HCT116 (cell line): Measurements from ENCODE around the gene CATSPERZ. TPM values are rescaled to one million over a fixed set of nuclear protein-coding genes. Genes with fewer than 3 reads are reported as not detected.

Experiments used
- ATAC-seq: fragments of 200-7000 bp; cut with Tn5 transposase; 2 replicates; pipeline ENCODE4 v1.9.1; 2020; ENCODE audit warnings: mild to moderate bottlenecking, moderate library complexity
- BruUV-seq: library from RNA; stranded (reverse); fragments of 400-500 nt; replicated peaks from 2 replicates; lab custom pipeline; 2021; lab: Mats Ljungman, UMichigan
- CTCF ChIA-PET: fragments of 300-600 bp; sonication (Branson Sonifier 250); formaldehyde crosslinking; loops from one replicate; lab custom pipeline; 2021; ENCODE audit warnings: antibody characterized with exemption; lab: Charles Lee
- POLR2A ChIA-PET: fragments of 300-600, 350-600 bp; sonication (Branson Sonifier 250); formaldehyde crosslinking; loops from one replicate; lab custom pipeline; 2021; ENCODE audit warnings: antibody characterized with exemption; lab: Charles Lee
- RAD21 ChIA-PET, 2 experiments: fragments of 300-600 bp; sonication (Branson Sonifier 250); formaldehyde crosslinking; loops; one replicate each; lab custom pipeline; 2023; ENCODE audit warnings: low total read pairs in 2 of 2; ENCODE audit not compliant: uncharacterized antibody in 2 of 2, unreplicated experiment in 2 of 2, low non-redundant PET in 1 of 2; lab: Charles Lee
- DNase-seq: peaks from one replicate; pipeline ENCODE4 v3.0.0-alpha.2; 2010; ENCODE audit warnings: low read depth, low spot score
- H2AFZ ChIP-seq: fragments of 200-600 bp; shearing (Covaris generic), sonication (generic); 2 replicates; pipeline ENCODE4 v1.6.1; 2017; ENCODE audit warnings: low read depth, mixed run types, mixed read lengths, antibody characterized with exemption, low read length; ENCODE audit not compliant: poor library complexity, severe bottlenecking
- H3K27ac ChIP-seq: 2 replicates; pipeline ENCODE4 v1.5.1; 2012; ENCODE audit warnings: low read depth, low read length
- H3K27me3 ChIP-seq: fragments of 200-600 bp; sonication (generic); 2 replicates; pipeline ENCODE4 v1.6.1; 2016; ENCODE audit warnings: mixed run types, low read length, mixed read lengths; ENCODE audit not compliant: insufficient read depth
- H3K36me3 ChIP-seq, 2 experiments: fragments of 200-500 bp in 1 of 2; fragments of 200-600 bp in 1 of 2; sonication (Bioruptor generic) in 1 of 2; sonication (generic) in 1 of 2; 2 replicates each; pipeline versions ENCODE4 v1.5.1 to v1.6.1; 2014 to 2016; ENCODE audit warnings: low read length in 2 of 2, inconsistent platforms in 1 of 2, mixed read lengths in 1 of 2, mixed run types in 1 of 2; ENCODE audit not compliant: insufficient read depth in 2 of 2, control insufficient read depth in 1 of 2
- H3K4me1 ChIP-seq, 2 experiments: fragments of 200-600 bp in 1 of 2; sonication (generic) in 1 of 2; 2 replicates each; pipeline versions ENCODE4 v1.5.1 to v1.6.1; 2012 to 2017; ENCODE audit warnings: low read length in 2 of 2, inconsistent platforms in 1 of 2, mild to moderate bottlenecking in 1 of 2, mixed read lengths in 1 of 2, mixed run types in 1 of 2, moderate library complexity in 1 of 2; ENCODE audit not compliant: insufficient read depth in 2 of 2, control insufficient read depth in 1 of 2
- H3K4me2 ChIP-seq: fragments of 200-600 bp; sonication (generic); 2 replicates; pipeline ENCODE4 v1.6.1; 2017; ENCODE audit warnings: mixed run types, low read length, mixed read lengths
- H3K4me3 ChIP-seq, 2 experiments: fragments of 200-600 bp in 1 of 2; sonication (generic) in 1 of 2; replicated peaks in 1 of 2; 2 replicates each; pipeline ENCODE4 v1.5.1; 2011 to 2016; ENCODE audit warnings: low read length in 2 of 2, control low read depth in 1 of 2, low read depth in 1 of 2, mild to moderate bottlenecking in 1 of 2, mixed read lengths in 1 of 2, mixed run types in 1 of 2
- H3K79me2 ChIP-seq: fragments of 200-600 bp; sonication (generic); 2 replicates; pipeline ENCODE4 v1.6.1; 2017; ENCODE audit warnings: mild to moderate bottlenecking, mixed run types, low read length, moderate library complexity, mixed read lengths; ENCODE audit not compliant: insufficient read depth
- H3K9ac ChIP-seq: fragments of 200-600 bp; sonication (generic); 2 replicates; pipeline ENCODE4 v1.6.1; 2016; ENCODE audit warnings: low read length, mixed read lengths
- H3K9me2 ChIP-seq: fragments of 200-600 bp; sonication (generic), shearing (Covaris generic); 2 replicates; pipeline ENCODE4 v1.6.1; 2017; ENCODE audit warnings: mixed run types, mild to moderate bottlenecking, moderate library complexity; ENCODE audit not compliant: insufficient read depth
- H3K9me3 ChIP-seq, 2 experiments: fragments of 200-500 bp in 1 of 2; fragments of 200-600 bp in 1 of 2; sonication (Bioruptor generic) in 1 of 2; sonication (generic) in 1 of 2; 2 replicates each; pipeline ENCODE4 v1.6.1; 2014 to 2017; ENCODE audit warnings: low read length in 2 of 2, mixed read lengths in 2 of 2, inconsistent platforms in 1 of 2, low read depth in 1 of 2, mild to moderate bottlenecking in 1 of 2, mixed run types in 1 of 2, moderate library complexity in 1 of 2; ENCODE audit not compliant: control insufficient read depth in 1 of 2, insufficient read depth in 1 of 2
- H4K20me1 ChIP-seq: fragments of 200-600 bp; sonication (generic), shearing (Covaris generic); 2 replicates; pipeline ENCODE4 v1.6.1; 2017; ENCODE audit warnings: mixed run types, mild to moderate bottlenecking, moderate library complexity; ENCODE audit not compliant: insufficient read depth
- ATF3 ChIP-seq: IDR thresholded peaks from 2 replicates; pipeline ENCODE4 v1.6.1; 2012
- CBX3 ChIP-seq: IDR thresholded peaks from 2 replicates; pipeline ENCODE4 v1.6.1; 2012; ENCODE audit warnings: low read depth
- CEBPB ChIP-seq: IDR thresholded peaks from 2 replicates; pipeline ENCODE4 v1.6.1; 2012; ENCODE audit warnings: low read depth
- CTCF ChIP-seq, 3 experiments: fragments of 200-600 bp in 1 of 3; sonication (generic) in 1 of 3; IDR thresholded peaks in 2 of 3; conservative IDR thresholded peaks in 1 of 3; 2 replicates each; pipeline ENCODE4 v1.5.1; 2012 to 2017; ENCODE audit warnings: low read depth in 2 of 3, low read length in 2 of 3, antibody characterized with exemption in 1 of 3, borderline replicate concordance in 1 of 3, control low read depth in 1 of 3, mild to moderate bottlenecking in 1 of 3, mixed read lengths in 1 of 3, mixed run types in 1 of 3, moderate library complexity in 1 of 3; ENCODE audit not compliant: insufficient read depth in 1 of 3
- EGR1 ChIP-seq: IDR thresholded peaks from 2 replicates; pipeline ENCODE4 v1.6.1; 2012; ENCODE audit warnings: low read depth
- ELF1 ChIP-seq: IDR thresholded peaks from 2 replicates; pipeline ENCODE4 v1.6.1; 2012; ENCODE audit warnings: low read depth, borderline replicate concordance
- JUND ChIP-seq: IDR thresholded peaks from 2 replicates; pipeline ENCODE4 v1.6.1; 2012
- MAX ChIP-seq: IDR thresholded peaks from 2 replicates; pipeline ENCODE4 v1.6.1; 2012
- POLR2A ChIP-seq: IDR thresholded peaks from 2 replicates; pipeline ENCODE4 v1.7.0; 2011; ENCODE audit warnings: borderline replicate concordance; ENCODE audit not compliant: insufficient read depth, insufficient read length; ENCODE audit errors: extremely low read depth
- RAD21 ChIP-seq: IDR thresholded peaks from 2 replicates; pipeline ENCODE4 v1.6.1; 2012; ENCODE audit warnings: low read depth, mild to moderate bottlenecking
- REST ChIP-seq: IDR thresholded peaks from 2 replicates; pipeline ENCODE4 v1.6.1; 2012; ENCODE audit warnings: low read depth
- SIN3A ChIP-seq: IDR thresholded peaks from 2 replicates; pipeline ENCODE4 v1.6.1; 2012; ENCODE audit warnings: low read depth
- SP1 ChIP-seq: IDR thresholded peaks from 2 replicates; pipeline ENCODE4 v1.6.1; 2012; ENCODE audit warnings: low read depth
- TCF7L2 ChIP-seq: IDR thresholded peaks from 2 replicates; pipeline ENCODE4 v1.7.0; 2011; ENCODE audit warnings: borderline replicate concordance, inconsistent platforms; ENCODE audit not compliant: insufficient read depth, insufficient read length; ENCODE audit errors: extremely low read depth
- YY1 ChIP-seq: IDR thresholded peaks from 2 replicates; pipeline ENCODE4 v1.6.1; 2011; ENCODE audit warnings: low read length, low read depth, moderate library complexity, mild to moderate bottlenecking; ENCODE audit not compliant: insufficient replicate concordance; ENCODE audit errors: extremely low read depth
- ZBTB33 ChIP-seq: IDR thresholded peaks from 2 replicates; pipeline ENCODE4 v1.6.1; 2011; ENCODE audit warnings: mild to moderate bottlenecking, low read length, moderate library complexity; ENCODE audit not compliant: insufficient replicate concordance; ENCODE audit errors: extremely low read depth
- intact Hi-C: fragments of 100-400 bp; cut with micrococcal nuclease; formaldehyde crosslinking; loops from 2 replicates; pipeline ENCODE4 v1.10.0; 2022
- total RNA-seq: library from RNA; stranded (reverse); gene quantifications from one replicate; pipeline ENCODE4 v1.2.1, GENCODE V29; 2021; ENCODE audit not compliant: unreplicated experiment

CATSPERZ gene
- total RNA-seq, 1 experiment from 2014 or later = 1.7 TPM

GRCh38 chr11:64339754-64340408 is 39.7 kb downstream of the CATSPERZ start, which contains the start of gene CCDC88B:
Gene CCDC88B, plus strand, starts transcription at chr11:64340204. Its CDS starts 63 bp downstream, at chr11:64340267.
- peaks cover 22 to 46% of the 10 kb centered on the region in 2 experiments for H3K4me1 ChIP-seq
- RAD21 ChIA-PET = no interaction called here
- no peaks in the 10 kb centered on the region for H3K9me3 ChIP-seq
- no peak for TF ChIP-seq REST
- TF ChIP-seq ATF3 = no peak
- no peak for TF ChIP-seq ZBTB33
- TF ChIP-seq TCF7L2 = no peak
- TF ChIP-seq YY1 = no peak
- no peak for TF ChIP-seq MAX
- TF ChIP-seq EGR1 = no peak
- TF ChIP-seq SP1 = no peak
- no peak for TF ChIP-seq CBX3
- no peak for TF ChIP-seq POLR2A
- no peak for TF ChIP-seq RAD21
- no peak for TF ChIP-seq SIN3A
- TF ChIP-seq CEBPB = no peak
- TF ChIP-seq CTCF (IDR thresholded peaks at IDR 0.05 in 2 of 3, conservative IDR thresholded peaks at IDR 0.05 in 1 of 3; ENCODE audit: borderline replicate concordance in 1 of 3, insufficient read depth in 1 of 3, low read depth in 2 of 3, low read length in 2 of 3) = no peak
- no peak for TF ChIP-seq ELF1
- TF ChIP-seq JUND = no peak
- TF ChIP-seq, all 23 proteins: peak for 0
- H3K9ac ChIP-seq = no peak within 1 kb of the TSS
- H2AFZ ChIP-seq = no peak within 1 kb of the TSS
- peak within 1 kb of the TSS; percentile 21 for H3K4me2 ChIP-seq
- no peak within 1 kb of the TSS for H3K27ac ChIP-seq
- H3K27me3 ChIP-seq = no peaks in the 10 kb centered on the region
- H4K20me1 ChIP-seq = no peaks in the 10 kb centered on the region
- intact Hi-C loops = loop anchor here (5.0 kb wide), 1 partner anchor 33 kb away; the partner anchor contains the start of gene ESRRA
- CTCF ChIA-PET = interaction anchor here (1.5 kb wide), 1 partner anchor 8 kb away, joined by 5 read pairs; no protein-coding TSS in a partner anchor
- H3K9me2 ChIP-seq = no peaks in the 10 kb centered on the region
- ATAC-seq (no peak), DNase-seq (no peak)
- no peaks in the 10 kb centered on the region for H3K36me3 ChIP-seq
- no TSS peak for BruUV-seq
- H3K4me3 ChIP-seq = no peak within 1 kb of the TSS
- POLR2A ChIA-PET = interaction anchor here (1.0 kb wide), 1 partner anchor 15 kb away, joined by 4 read pairs; no protein-coding TSS in a partner anchor
- no peaks in the 10 kb centered on the region for H3K79me2 ChIP-seq
